ENCODE data around the gene AHCYL1.

DNA sequence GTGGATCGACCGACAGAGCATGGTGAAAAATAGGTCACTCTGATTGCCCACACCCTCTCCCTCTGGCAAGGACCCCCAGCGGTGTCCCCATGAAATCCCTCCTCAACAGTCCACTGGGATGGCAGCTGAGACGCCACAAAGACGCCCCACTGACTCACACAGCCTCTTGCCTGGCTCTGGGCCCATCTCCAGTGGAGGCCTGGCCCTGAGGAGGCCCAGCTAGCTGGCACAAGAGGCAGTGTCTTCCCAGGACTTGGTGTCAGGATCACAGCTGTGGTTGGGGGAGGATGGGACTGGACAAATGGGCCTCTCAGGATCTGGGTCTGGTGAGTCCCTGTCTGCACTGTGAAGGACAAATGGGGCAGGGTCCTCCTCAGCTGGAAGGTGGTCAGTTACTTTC is 81.3 kb downstream of the AHCYL1 start:
- TF ChIP-seq, protein P1, sequence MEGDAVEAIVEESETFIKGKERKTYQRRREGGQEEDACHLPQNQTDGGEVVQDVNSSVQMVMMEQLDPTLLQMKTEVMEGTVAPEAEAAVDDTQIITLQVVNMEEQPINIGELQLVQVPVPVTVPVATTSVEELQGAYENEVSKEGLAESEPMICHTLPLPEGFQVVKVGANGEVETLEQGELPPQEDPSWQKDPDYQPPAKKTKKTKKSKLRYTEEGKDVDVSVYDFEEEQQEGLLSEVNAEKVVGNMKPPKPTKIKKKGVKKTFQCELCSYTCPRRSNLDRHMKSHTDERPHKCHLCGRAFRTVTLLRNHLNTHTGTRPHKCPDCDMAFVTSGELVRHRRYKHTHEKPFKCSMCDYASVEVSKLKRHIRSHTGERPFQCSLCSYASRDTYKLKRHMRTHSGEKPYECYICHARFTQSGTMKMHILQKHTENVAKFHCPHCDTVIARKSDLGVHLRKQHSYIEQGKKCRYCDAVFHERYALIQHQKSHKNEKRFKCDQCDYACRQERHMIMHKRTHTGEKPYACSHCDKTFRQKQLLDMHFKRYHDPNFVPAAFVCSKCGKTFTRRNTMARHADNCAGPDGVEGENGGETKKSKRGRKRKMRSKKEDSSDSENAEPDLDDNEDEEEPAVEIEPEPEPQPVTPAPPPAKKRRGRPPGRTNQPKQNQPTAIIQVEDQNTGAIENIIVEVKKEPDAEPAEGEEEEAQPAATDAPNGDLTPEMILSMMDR (IDR thresholded peaks at IDR 0.05): no peak
- TF ChIP-seq NFE2L2 (conservative IDR thresholded peaks at IDR 0.05; ENCODE audit: low read length) (no peak), EP300 (IDR thresholded peaks at IDR 0.05) (no peak), POLR2A (IDR thresholded peaks at IDR 0.05; ENCODE audit: low read length) (no peak), RFX5 (IDR thresholded peaks at IDR 0.05) (no peak), RNF2 (IDR thresholded peaks at IDR 0.05; ENCODE audit: borderline replicate concordance, low read depth) (no peak), CEBPB (IDR thresholded peaks at IDR 0.05) (no peak), MAFK (IDR thresholded peaks at IDR 0.05; ENCODE audit: partially characterized antibody) (no peak), NPAS2 (CRISPR knock-in tag; IDR thresholded peaks at IDR 0.05; ENCODE audit: borderline replicate concordance) (no peak)
- TF ChIP-seq, protein P2, sequence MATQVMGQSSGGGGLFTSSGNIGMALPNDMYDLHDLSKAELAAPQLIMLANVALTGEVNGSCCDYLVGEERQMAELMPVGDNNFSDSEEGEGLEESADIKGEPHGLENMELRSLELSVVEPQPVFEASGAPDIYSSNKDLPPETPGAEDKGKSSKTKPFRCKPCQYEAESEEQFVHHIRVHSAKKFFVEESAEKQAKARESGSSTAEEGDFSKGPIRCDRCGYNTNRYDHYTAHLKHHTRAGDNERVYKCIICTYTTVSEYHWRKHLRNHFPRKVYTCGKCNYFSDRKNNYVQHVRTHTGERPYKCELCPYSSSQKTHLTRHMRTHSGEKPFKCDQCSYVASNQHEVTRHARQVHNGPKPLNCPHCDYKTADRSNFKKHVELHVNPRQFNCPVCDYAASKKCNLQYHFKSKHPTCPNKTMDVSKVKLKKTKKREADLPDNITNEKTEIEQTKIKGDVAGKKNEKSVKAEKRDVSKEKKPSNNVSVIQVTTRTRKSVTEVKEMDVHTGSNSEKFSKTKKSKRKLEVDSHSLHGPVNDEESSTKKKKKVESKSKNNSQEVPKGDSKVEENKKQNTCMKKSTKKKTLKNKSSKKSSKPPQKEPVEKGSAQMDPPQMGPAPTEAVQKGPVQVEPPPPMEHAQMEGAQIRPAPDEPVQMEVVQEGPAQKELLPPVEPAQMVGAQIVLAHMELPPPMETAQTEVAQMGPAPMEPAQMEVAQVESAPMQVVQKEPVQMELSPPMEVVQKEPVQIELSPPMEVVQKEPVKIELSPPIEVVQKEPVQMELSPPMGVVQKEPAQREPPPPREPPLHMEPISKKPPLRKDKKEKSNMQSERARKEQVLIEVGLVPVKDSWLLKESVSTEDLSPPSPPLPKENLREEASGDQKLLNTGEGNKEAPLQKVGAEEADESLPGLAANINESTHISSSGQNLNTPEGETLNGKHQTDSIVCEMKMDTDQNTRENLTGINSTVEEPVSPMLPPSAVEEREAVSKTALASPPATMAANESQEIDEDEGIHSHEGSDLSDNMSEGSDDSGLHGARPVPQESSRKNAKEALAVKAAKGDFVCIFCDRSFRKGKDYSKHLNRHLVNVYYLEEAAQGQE (IDR thresholded peaks at IDR 0.05): no peak
- TF ChIP-seq, protein P3, sequence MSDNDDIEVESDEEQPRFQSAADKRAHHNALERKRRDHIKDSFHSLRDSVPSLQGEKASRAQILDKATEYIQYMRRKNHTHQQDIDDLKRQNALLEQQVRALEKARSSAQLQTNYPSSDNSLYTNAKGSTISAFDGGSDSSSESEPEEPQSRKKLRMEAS (IDR thresholded peaks at IDR 0.05): no peak
